ENCODE measurements around the gene ADH4. TPM values are rescaled to one million over a fixed set of nuclear protein-coding genes. Genes with fewer than 3 reads are reported as not detected.

ADH4 gene
- total and polyA plus RNA-seq, 2 donors (not counting 3 experiments of a cell fraction or from before 2014, with no cell fraction given), result not detected

- FAIRE-seq (no peak), DNase-seq (ENCODE audit: low read depth, low spot score) (no peak)
- Histone ChIP-seq H2AFZ (ENCODE audit: low read depth, low read length) (no peak overlapping the region), H3K27me3 (ENCODE audit: control insufficient read depth in 2 of 2, insufficient read depth in 2 of 2, low read length in 2 of 2) (no peaks in the 10 kb centered on the region), H3K4me1 (ENCODE audit: control insufficient read depth, extremely low read depth, insufficient read depth, low read length) (no peaks in the 10 kb centered on the region), H3K9me3 (replicated peaks; ENCODE audit: control insufficient read depth, insufficient read depth, low read length) (no peaks in the 10 kb centered on the region), H3K79me2 (ENCODE audit: control insufficient read depth, insufficient read depth, low read length) (no peaks in the 10 kb centered on the region), H3K9ac (replicated peaks; ENCODE audit: extremely low read depth, insufficient read depth, low read length) (no peak overlapping the region), H3K4me3 (replicated peaks in 1 of 3; ENCODE audit: insufficient read depth in 1 of 3, low read depth in 1 of 3, low read length in 3 of 3) (no peak overlapping the region), H4K20me1 (replicated peaks; ENCODE audit: control insufficient read depth, extremely low read depth, insufficient read depth, low read length) (no peaks in the 10 kb centered on the region), H3K9me1 (replicated peaks; ENCODE audit: control insufficient read depth, extremely low read depth, insufficient read depth, low read length) (peaks cover 3% of the 10 kb centered on the region), H3K4me2 (ENCODE audit: insufficient read depth, low read length) (no peak overlapping the region), H3K36me3 (ENCODE audit: control insufficient read depth in 2 of 2, extremely low read depth in 1 of 2, insufficient read depth in 2 of 2, low read length in 2 of 2) (no peaks in the 10 kb centered on the region), H3K27ac (ENCODE audit: insufficient read depth, low read depth, low read length) (no peak overlapping the region)
- intact Hi-C loops (cut with micrococcal nuclease) (no loop called here), dilution Hi-C loops (cut with MboI; ENCODE audit: extremely low pct_ligation_motif_present, low sequenced_read_pairs) (no loop called here)
- BruUV-seq (replicated peaks), result no TSS peak
- TF ChIP-seq MAX (IDR thresholded peaks at IDR 0.05; ENCODE audit: insufficient read depth, insufficient read length), result no peak
- POLR2A ChIA-PET, result no interaction called here
- CTCF ChIA-PET, result no interaction called here
Measured at GRCh38 chr4:99136329-99136728, 7.8 kb downstream of the ADH4 start.

GRCh38 chr4:99135541-99136162 is 8.4 kb downstream of the ADH4 start:
- dilution Hi-C loops (cut with MboI; ENCODE audit: extremely low pct_ligation_motif_present, low sequenced_read_pairs), result no loop called here
- Histone ChIP-seq H3K27me3 (ENCODE audit: control insufficient read depth in 2 of 2, insufficient read depth in 2 of 2, low read length in 2 of 2) (no peaks in the 10 kb centered on the region), H2AFZ (ENCODE audit: low read depth, low read length) (no peak overlapping the region), H3K79me2 (ENCODE audit: control insufficient read depth, insufficient read depth, low read length) (no peaks in the 10 kb centered on the region), H3K9ac (replicated peaks; ENCODE audit: extremely low read depth, insufficient read depth, low read length) (no peak overlapping the region), H3K9me3 (replicated peaks; ENCODE audit: control insufficient read depth, insufficient read depth, low read length) (no peaks in the 10 kb centered on the region), H3K36me3 (ENCODE audit: control insufficient read depth in 2 of 2, extremely low read depth in 1 of 2, insufficient read depth in 2 of 2, low read length in 2 of 2) (no peaks in the 10 kb centered on the region), H3K4me2 (ENCODE audit: insufficient read depth, low read length) (no peak overlapping the region), H3K4me1 (ENCODE audit: control insufficient read depth, extremely low read depth, insufficient read depth, low read length) (no peaks in the 10 kb centered on the region), H3K4me3 (replicated peaks in 1 of 3; ENCODE audit: insufficient read depth in 1 of 3, low read depth in 1 of 3, low read length in 3 of 3) (no peak overlapping the region), H3K9me1 (replicated peaks; ENCODE audit: control insufficient read depth, extremely low read depth, insufficient read depth, low read length) (peaks cover 3% of the 10 kb centered on the region), H4K20me1 (replicated peaks; ENCODE audit: control insufficient read depth, extremely low read depth, insufficient read depth, low read length) (no peaks in the 10 kb centered on the region), H3K27ac (ENCODE audit: insufficient read depth, low read depth, low read length) (no peak overlapping the region)
- POLR2A ChIA-PET, result no interaction called here
- BruUV-seq (replicated peaks), result no TSS peak
- no peak for DNase-seq (ENCODE audit: low read depth, low spot score)
- no peak for FAIRE-seq
- no peak for TF ChIP-seq EZH2 (IDR thresholded peaks at IDR 0.05; ENCODE audit: borderline replicate concordance, low read depth, low read length, severe bottlenecking)
- TF ChIP-seq GATA2 (IDR thresholded peaks at IDR 0.05; ENCODE audit: insufficient read depth, insufficient read length, low read depth, low read length), result no peak
- TF ChIP-seq FOS (IDR thresholded peaks at IDR 0.05; ENCODE audit: borderline replicate concordance, insufficient read depth, low read length), result no peak
- no peak for TF ChIP-seq MYC (IDR thresholded peaks at IDR 0.05; ENCODE audit: low read depth, low read length)
- TF ChIP-seq POLR2A (IDR thresholded peaks at IDR 0.05; ENCODE audit: low read depth, low read length), result no peak
- TF ChIP-seq POLR2AphosphoS5 (IDR thresholded peaks at IDR 0.05; ENCODE audit: insufficient read depth, low read depth, low read length), result no peak
- TF ChIP-seq JUN (IDR thresholded peaks at IDR 0.05; ENCODE audit: borderline replicate concordance, insufficient read depth, insufficient read length, low read depth), result no peak
- TF ChIP-seq CTCF (IDR thresholded peaks at IDR 0.05; ENCODE audit: extremely low read depth in 1 of 2, insufficient read depth in 1 of 2, low read depth in 1 of 2, low read length in 2 of 2), result no peak
- CTCF ChIA-PET, result no interaction called here
- intact Hi-C loops (cut with micrococcal nuclease), result no loop called here
